ENCODE data around the gene ADARB2.

DNA sequence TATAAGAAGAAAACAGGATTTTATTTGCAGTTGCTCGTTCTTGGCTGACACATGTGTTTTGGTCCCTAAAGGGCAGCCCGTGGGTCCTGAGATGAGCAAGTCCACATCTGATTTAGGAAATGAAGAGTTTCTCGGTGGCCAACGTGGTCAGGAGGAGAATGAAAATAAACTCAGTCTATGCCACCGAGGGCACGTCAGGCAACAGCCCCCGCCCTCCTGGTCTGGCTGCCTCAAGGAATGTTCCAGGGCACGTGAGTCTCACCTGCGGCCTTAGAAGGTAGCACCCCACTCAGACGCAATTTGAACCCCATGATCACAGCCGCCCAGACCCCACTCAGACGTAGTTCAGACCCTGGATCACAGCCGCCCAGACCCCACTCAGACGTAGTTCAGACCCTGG is 197.2 kb downstream of the ADARB2 start:
- TF ChIP-seq, protein P1, sequence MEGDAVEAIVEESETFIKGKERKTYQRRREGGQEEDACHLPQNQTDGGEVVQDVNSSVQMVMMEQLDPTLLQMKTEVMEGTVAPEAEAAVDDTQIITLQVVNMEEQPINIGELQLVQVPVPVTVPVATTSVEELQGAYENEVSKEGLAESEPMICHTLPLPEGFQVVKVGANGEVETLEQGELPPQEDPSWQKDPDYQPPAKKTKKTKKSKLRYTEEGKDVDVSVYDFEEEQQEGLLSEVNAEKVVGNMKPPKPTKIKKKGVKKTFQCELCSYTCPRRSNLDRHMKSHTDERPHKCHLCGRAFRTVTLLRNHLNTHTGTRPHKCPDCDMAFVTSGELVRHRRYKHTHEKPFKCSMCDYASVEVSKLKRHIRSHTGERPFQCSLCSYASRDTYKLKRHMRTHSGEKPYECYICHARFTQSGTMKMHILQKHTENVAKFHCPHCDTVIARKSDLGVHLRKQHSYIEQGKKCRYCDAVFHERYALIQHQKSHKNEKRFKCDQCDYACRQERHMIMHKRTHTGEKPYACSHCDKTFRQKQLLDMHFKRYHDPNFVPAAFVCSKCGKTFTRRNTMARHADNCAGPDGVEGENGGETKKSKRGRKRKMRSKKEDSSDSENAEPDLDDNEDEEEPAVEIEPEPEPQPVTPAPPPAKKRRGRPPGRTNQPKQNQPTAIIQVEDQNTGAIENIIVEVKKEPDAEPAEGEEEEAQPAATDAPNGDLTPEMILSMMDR (IDR thresholded peaks at IDR 0.05; ENCODE audit: low read depth, low read length, poor library complexity, severe bottlenecking) = no peak
- TF ChIP-seq EZH2phosphoT487 (IDR thresholded peaks at IDR 0.05; ENCODE audit: borderline replicate concordance, low read length) = no peak

All from DOHH2 (cell line).